Activated T-helper 1 cell treated with anti-CD3 and anti-CD28 coated beads, Interleukin-2, amount 50 U/mL, for 16 hours (primary cell): ENCODE results near the gene YWHAH.

Source experiments
- DNase-seq, 2 donors: peaks; one replicate each; pipeline ENCODE4 v3.0.0-alpha.2; 2020; ENCODE audit warnings: low read depth in 1 of 2, low spot score in 1 of 2

YWHAH gene

DNA sequence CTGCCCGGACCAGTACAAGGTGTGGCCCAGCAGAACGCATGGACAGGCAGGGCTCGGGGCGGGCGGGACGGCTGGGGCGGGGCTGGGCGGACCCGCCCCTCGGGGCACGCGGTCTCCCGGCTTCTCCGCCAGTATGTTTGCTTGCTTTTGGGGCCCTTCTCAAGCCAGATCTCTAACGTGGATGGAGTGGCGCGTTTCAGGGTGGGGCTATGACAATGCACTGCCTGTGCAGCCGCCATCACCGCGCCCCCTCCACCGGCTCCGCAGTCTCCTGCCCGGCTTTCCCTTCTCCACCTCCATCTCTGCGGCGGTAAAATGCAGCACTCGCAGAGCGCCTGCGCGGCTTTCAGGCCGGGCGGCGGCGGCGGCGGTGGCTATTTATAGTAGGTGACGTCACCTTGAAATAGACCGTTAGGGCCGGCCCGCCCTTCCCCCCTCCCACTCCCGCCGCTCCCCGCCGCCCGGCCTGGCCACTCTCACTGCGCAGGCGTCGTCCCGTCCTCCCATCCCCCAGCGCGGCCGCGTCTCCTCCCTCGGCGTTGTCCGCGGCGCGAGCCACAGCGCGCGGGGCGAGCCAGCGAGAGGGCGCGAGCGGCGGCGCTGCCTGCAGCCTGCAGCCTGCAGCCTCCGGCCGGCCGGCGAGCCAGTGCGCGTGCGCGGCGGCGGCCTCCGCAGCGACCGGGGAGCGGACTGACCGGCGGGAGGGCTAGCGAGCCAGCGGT is at the start of gene YWHAH:
Gene YWHAH, plus strand, starts transcription at position 558 of the 722 bp plus-strand sequence. CDS start 199 bp downstream, outside the sequence.
- peak; percentile 67 to 80 for DNase-seq

DNA sequence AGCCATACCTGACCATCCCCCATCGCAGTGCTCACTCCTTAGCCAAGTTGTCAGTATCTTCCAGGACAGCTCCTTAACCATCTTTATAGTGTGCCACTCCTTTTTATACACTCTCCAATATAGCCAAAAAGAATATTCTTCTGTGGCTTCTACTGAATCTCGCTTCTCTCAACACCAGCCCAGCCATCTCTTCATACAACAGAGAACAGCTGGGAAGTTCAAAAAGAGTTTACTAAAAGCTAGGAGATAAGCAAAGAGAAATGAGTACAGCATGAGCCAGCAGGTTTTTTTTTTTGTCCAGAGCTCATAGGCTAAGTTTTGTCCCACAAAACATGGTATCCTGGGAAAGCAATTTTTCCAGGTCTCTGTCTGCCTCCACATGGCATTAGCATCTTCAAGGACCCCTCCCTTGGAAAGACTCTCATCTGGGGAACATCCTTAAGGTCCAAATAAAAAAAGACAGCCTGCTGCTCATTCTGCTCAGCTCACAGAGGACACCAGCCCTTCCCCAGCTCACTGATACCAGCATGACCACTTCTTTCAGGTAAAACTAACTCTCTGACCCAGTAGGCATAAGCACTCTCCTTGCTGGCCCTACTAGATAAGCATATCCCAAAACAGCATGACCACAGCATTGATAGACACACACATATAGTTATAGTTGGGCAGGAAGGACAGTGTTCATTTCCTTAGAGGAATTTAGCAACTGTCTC is 48.8 kb upstream of the YWHAH start:
- DNase-seq = no peak

DNA sequence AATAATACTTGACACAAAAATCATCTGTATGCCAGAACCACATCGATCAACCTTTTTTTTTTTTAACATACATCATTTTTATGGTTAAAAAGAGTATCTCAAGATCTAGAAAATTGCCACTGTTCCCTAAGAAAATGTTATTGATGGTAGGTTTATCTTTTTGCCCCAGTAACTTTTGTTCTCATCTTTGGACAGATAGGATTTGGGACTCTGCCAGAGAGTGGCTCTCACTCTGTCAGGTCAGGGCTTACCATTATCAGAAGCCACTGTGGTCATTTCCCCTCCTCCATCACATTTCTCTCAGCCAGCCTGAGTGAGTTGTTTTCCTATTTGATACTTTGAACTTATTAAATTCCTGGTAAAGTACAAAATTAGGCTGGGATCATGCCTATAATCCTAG is 47.9 kb upstream of the YWHAH start:
- no peak for DNase-seq

DNA sequence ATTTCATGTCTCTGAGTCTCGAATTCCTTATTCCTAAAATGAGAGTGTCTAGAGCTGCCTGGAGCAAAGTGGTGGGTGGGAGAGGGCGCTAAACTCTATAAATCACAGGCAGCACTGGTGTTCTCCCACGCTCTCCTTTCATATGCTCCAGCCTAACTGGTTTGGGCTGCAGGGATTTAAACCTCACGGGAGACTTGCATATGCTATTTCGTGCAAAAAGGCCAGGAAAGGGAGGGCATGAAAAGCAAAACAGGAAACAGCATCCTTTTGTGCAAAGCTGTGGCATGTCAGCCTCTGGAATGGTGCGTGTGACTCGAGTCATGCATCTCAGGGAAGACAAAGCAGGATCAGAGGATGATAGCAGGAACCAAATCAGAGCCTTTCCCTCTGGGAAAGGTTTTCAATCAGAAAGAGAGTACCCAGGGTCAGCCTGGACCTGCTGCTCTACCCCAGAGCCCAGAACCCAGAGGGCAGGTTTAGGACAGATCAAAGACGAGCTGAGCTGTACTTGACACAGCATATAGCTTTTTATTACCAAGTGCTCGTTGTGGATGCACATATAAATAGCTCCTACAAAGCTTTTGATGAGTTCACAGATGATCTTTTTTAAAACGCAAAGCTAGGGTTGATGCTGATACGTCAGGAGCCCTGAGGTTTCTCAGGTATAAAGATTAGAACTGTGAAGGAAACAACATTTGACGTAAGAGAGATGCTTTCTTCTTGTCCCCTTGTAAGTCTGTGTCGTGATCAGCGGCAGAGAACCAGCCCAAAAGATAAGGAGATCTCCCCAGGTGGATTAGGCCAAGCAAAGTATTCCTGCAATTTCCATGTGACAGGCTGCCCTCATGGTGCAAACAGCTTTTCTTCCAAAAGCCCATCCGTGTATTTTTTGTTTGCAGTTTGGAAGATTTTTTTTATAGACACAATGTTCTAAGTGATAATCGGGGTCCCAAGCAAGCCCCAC is 46.2 kb upstream of the YWHAH start:
- DNase-seq = no peak

DNA sequence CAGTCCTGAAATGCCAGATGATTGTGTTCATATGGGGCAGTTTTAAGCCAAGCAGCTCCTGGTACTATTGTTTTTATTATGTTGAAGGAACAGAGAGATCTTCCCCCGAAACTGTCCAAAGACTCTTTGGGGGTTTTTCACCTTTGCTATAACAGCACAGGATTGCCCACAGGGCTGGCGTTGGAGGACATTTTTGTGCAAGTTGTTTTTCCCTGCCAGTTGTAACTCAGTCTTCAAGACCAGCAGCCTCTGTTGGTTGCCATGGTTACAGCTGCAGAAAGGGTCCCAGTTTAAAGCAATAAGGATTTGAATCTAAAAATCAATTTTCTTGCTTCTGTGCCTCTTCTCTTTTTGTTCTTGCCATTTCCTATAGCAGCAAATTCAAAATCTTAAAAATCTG is 45.4 kb upstream of the YWHAH start:
- DNase-seq = no peak

DNA sequence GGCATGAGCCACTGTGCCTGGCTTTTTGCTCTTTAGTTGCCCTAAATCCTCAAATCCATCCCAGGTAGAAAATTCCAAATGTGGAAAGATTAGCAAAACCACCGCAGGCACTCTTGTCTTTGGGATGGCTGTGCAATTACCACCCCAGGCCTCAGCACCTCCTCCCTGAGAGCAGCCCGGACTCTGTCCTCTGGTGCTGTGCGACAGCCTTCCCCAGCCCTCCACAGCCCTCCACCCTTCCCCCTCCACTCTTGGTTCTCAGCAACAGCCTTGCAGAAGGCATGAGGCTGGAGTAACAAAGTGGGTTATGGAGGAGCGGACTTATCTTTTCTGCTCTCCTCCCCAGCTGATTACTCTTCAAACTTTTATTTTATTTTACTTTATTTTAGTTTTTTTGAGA is 44.7 kb upstream of the YWHAH start:
- no peak for DNase-seq

DNA sequence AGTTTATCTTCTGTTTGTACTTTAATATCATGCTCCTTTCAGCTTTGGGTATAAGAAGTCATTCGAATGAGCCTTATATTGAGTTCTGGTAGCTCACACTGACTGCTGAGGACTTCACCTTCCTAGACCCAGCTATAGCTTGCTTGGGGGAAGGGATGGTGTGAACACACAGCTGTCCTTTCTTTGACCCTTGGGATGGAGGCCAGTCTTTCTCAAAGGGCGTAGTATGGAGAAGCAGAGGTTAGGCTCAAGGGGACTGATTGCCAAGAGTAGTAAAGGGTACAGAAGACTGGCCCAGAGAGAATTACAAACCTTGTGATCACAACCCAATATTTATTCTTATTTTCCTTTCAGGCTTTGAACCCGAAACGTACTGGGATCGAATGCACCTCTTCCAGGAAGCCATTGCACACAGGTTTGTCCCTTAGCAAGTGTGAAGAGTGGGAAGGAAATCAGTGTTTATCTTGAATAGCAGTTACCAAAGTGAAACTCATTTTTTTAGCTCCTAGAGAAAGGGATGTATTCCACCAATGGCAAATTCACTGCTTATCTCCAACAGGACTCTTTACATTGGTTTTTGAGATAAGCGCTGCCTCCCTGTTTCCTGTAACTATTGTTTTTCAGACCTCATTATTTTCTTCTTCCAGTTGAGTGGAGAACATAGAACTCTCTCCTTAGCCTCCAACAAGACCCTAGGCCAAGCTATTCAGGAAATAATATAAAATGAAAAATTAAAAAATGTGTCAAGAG is 42.8 kb upstream of the YWHAH start:
- DNase-seq = no peak

DNA sequence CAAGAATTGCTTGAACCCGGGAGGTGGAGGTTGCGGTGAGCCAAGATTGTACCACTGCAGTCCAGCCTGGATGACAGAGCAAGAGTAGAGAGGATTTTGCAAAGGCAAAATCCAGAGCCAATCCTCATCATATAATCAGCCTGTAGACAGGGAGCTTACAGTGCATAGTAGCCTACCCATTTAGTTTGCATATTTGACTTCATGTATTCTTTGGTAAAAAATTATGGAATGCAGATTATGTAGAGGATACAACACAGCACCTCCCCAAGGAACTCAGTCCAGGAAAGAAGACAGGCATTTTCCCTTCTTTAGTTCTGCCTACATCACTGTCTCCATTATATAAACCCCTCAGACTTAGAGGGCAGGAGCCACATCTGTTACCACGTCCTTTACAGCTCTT is 39.7 kb upstream of the YWHAH start:
- no peak for DNase-seq

DNA sequence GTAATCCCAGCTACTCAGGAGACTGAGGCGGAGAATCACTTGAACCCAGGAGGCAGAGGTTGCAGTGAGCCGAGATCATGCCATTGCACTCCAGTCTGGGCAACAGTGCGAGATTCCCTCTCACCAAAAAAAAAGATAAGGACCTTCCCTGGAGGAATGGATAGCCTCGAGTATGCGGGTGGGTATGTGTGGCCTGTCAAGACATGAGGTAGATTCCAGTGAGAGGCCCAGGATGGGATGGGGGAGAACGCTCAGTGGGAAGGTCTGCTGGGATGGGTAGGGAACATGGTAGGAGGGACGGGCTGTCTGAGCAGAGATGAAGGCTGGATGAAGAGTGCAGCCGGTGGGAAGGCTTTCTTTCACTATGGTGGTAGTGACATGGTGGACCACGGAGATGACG is 39.0 kb upstream of the YWHAH start:
- no peak for DNase-seq

DNA sequence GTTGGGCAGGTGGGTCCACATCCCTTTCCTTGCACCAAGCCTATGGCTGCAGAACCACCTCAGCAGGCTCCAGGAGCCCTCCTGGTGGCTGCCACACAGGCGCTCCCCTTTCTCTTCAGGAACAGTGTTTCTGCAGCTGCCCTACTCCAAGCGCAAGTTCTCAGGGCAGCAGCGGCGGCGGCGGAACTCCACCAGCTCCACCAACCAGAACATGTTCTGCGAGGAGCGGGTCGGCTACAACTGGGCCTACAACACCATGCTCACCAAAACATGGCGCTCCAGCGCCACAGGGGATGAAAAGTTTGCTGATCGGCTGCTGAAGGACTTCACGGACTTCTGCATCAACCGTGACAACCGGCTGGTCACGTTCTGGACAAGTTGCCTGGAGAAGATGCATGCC is 38.2 kb upstream of the YWHAH start:
- DNase-seq = no peak

DNA sequence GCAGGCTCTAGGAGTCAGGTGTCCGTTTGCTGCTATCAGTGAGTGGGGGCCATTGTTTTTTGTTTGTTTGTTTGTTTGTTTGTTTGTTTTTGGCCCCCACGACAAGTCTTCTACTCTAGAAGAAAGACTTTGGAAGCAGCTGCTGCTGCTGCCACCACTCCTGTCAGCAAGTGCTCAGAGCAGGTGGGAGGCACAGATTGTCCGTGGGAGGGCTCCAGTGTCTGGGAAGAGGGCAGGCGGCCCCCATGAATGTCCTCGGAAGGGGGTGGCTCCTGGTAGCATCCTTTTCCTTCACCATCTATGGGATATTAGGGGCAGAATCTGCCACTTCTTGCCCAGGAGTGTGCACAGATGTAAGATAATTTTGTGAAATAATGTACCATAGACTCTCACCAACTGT is 37.8 kb upstream of the YWHAH start:
- DNase-seq = no peak

DNA sequence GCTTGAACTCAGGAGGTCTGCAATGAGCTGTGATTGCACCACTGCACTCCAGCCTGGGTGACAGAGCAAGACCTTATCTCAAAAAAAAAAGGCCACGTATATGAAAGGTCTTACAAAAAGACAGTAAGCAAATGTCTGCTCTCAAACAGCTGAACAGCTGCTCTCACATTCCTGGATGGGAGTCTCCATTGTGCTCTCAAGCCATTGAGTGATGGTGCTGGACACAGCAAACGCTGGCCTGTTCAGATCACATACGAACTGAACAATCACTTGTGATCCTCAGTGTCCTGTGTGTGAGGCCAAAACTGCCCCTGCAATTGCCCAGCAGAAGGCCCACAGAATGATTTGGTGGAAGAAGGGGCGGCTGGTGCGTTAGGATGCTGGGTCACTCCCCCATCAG is 34.4 kb upstream of the YWHAH start:
- DNase-seq = no peak

DNA sequence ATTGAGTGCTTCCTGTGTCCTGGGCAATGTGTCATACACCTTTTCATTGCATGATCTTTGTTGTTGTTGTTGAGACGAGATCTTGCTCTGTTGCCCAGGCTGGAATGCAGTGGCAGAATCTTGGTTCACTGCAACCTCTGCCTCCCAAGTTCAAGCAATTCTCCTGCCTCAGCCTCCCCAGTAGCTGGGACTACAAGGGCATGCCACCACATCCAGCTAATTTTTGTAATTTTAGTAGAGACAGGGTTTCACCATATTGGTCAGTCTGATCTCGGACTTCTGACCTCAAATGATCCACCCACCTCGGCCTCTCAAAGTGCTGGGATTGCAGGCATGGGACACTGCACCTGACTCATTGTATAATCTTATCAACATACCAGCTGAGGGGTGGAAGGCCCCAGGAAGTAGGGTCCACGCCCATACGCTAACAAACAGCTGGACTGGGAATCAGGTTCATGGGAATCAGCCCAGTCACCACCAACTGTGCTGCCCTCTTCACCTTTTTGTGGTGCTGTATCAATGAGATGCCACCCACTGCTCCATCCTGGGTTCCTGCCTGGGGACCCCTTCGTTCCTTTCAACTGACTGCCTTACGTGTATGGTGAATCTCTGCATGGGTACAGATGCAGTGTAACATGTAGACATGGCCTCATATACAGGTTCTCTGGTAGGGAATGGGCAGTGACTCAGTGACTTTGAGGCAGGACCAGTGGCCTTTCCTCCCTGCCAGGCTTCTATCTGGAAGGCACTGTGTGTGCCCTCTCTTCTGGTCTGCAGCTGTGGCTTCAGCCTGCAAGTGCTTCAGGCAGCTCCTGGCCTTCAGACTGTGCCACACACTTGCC is 32.5 kb upstream of the YWHAH start:
- DNase-seq = no peak

DNA sequence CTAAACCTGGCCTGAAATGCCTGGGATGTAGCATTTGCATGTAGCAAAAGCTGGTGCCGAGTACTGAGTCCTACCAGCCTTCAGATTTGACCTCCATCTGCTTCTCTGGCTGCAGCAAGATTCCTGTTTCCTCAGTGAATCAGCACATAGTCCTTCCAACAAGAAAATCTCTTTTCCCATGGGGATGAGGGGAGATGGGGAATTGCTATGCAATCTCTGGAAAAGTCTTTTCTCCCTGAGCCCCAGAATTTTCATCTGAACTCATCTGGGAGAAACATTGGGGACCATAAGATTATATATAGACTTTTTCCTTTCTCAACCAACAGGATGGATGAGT is 32.0 kb upstream of the YWHAH start:
- no peak for DNase-seq

DNA sequence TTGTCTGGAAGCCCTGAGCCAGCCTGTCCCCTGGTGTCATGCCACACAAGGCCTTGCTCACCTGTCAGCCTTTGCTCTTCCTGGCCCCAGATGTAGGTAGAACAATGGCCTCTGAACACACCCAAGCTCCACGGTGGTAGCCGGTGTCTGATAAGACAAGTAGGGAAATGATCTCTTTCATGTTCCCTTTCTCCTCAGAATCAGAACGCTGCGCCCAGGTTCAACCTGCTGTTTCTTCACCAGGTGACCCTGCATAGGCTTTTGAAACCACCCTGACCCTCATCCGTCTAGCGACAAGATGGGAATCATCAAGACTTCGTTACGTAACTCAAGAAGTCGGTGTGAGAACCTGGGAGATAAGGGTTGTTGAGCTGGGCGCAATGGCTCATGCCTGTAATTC is 28.7 kb upstream of the YWHAH start:
- no peak for DNase-seq

DNA sequence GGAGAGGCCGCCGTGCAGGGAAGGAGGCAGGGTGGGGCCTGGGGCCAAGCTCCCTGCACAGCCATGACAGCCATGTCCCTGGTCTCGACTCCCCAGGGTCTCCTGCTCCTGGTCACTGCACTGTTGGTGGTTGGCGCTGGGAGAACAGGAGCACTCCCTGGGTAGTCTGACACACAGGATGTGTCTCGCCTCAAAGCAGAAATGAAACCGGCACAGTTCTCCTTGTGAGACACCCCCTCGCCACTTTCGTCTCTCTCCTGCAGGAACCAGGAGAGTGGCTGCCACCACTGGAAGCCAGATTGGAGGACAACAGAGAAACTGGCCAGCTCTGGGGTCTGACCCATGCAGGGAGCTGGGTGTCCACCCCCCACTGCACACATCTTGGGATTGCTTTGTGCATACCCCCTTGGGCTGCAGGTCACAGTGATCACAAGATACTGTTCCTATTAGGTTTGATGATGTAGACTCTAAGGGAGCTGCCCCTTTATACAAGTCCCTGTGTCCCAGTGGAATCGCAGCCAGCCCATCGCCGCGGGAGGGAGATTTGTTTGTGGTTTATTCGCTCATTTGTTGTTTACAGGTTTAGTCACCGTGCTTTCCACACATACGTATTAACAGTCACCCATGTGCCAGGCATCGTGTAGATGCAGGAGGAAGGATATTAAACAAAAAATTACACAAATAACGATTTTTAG is 27.0 kb upstream of the YWHAH start:
- no peak for DNase-seq

DNA sequence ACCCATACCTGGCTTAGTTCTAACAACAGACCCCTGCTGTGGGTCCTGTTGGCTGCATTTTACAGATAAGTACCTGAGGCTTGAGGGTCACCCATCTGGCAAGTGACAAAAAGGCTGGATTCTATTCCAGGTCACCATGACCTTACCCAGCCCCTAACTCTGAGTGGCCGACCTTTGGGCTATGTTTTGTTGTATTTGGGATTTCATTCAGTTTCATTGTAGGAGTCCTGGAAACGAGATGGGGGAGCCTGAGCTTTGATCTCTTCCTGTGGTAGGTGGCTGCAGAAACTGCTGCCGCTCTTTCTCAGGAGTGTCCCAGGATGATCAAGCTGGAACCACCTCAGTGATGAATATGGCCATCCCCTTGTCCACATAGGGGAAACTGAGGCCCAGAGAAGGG is 24.6 kb upstream of the YWHAH start:
- DNase-seq = no peak

DNA sequence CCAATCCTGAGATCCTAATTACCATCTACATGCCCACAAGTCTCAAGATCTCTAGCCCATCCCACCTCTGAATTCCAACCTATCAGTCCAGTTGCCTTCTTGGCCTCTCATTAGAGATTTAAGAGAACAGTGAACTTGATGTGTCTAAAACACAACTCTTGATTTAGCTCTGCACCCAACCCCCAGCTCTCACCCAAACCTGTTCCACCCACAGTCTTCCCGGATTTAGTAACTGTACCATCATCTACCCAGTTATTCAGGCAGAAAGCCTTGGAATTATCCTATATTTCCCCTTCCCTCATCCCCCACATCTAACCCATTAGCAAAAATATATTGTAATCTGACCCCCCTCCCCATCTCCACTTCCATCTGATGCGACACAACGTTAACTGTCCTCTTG is 24.0 kb upstream of the YWHAH start:
- DNase-seq = no peak

DNA sequence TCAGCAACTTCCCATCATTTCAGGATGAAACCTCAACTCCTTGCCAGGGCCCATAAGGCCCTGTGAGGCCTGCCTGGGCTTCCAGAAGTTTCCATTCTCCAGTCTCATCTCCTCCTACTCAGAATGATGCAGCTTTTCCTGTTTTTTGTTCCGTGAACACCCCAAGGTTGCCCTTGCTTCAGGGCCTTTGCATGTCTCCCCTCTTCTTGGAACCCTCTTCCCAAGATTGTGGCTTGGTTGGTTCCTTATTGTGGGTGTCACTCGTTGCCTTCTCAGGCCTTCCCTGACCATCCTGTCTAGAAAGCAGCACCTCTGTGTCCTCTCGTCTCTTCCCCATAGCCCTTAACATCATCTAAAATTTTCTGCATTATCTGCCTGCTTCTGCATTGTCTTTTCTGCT is 23.2 kb upstream of the YWHAH start:
- no peak for DNase-seq

DNA sequence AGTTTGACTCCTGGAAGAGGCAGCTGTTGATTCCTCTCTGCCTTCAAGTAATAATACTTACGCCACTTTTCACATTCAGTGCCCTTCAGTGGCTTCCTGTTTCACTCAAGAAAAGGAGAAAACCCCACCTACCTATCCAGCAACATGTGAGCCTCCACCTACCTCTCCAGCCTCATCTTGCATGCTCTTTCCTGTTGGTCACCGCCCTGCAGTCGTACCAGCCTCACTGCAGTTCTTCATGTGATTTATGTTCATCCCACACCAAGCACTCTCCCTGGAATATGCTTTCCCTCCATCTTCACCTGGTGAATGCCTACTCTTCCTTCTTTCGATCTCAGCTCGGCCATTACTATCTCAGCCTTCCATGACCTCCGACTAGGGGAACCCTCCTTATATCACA is 21.8 kb upstream of the YWHAH start:
- no peak for DNase-seq
